ENCODE data around the gene RASGEF1C. TPM values are rescaled to one million over a fixed set of nuclear protein-coding genes. Genes with fewer than 3 reads are reported as not detected.

Gene RASGEF1C
- total RNA-seq, 1 experiment from 2014 or later, result 0.39 TPM

DNA sequence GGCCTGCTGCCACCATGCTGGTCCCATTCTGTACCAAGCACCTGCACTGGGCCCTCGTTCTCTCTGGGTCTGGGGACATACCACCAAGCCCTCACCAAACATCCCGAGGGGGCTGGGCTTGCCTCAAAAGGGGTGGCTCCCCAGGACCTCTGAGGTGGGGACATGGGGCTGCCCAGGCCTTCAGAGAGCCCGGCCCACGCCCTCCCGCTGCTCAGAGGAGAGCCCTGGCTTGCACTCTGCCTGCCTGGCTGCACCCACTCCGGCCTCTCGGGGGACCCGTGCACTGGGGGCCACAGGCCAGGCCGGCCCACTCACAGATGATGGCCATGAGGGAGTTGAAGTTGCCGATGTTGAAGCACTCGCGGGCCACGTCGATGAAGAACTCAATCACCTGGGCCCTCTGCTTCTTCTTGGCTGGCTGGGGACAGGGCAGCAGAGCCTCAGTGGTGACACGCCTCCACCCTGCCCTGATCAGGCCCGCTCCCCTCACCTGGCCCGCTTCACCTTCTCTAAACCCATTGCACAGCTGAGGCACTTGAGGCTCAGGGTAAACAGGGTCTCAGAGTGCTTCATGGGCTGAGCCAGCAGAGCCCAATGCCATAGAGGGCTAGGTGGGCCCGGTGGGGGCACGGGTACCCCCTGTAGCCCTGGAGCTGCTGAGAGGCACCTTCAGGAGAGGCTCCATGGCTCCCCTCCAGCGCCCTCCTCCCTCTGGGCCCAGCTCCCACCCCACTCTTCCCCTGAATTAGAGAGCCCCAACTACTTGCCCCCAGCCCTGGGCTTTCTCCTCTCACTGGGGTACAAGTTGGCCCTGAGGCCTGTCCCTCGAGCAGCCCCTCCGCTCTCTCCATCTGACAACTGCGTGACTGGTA, 89.7 kb downstream of the RASGEF1C start:
- DNase-seq (ENCODE audit: low spot score), result no peak

GRCh38 chr5:180118391-180118791, 90.6 kb downstream of the RASGEF1C start:
- DNase-seq (ENCODE audit: low spot score), result no peak

GRCh38 chr5:180117000-180117725, 91.8 kb downstream of the RASGEF1C start:
- no peak for DNase-seq (ENCODE audit: low spot score)

- no peak for DNase-seq (ENCODE audit: low spot score)
These were observed 92.7 kb downstream of the RASGEF1C start for GRCh38 chr5:180116077-180116999.

DNA sequence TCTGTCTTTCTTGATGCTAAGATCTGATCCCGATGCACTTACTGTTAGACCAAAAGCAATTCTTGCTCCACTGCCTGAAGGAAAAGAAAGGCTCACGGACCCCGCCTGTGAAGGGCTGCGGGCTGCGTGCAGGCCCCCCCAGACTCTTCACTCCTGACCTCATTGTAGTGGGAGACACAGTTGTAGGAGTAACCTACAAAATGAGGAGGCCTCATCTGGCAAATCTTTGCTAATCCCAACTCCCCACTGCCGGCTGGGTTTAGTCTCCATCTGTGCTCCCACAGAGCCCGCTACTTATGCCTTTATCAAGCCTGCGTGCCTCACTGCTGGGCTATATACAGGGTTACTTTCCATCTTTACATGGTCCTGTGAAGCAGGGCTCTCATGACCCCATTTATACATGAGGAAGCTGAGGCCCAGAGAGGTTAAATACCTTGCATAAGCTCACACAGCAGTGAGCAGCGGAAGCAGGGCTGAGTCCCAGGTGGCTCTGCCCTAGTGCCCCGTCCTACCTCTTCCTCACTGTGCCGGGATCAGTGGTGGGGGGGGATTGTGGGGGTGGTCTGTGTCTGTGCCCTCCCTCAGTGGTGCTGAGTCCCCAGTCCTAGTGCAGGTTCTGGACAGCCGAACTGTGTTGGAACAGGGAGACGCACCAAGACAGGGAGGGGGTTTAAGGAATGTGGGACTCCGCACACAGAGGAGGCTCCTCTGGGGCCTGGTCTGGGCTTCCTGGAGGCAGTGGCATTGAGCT, 93.5 kb downstream of the RASGEF1C start:
- DNase-seq (ENCODE audit: low spot score), result no peak

GRCh38 chr5:180114304-180115003, 94.6 kb downstream of the RASGEF1C start:
- no peak for DNase-seq (ENCODE audit: low spot score)

GRCh38 chr5:180113660-180114303, 95.2 kb downstream of the RASGEF1C start:
- no peak for DNase-seq (ENCODE audit: low spot score)

DNA sequence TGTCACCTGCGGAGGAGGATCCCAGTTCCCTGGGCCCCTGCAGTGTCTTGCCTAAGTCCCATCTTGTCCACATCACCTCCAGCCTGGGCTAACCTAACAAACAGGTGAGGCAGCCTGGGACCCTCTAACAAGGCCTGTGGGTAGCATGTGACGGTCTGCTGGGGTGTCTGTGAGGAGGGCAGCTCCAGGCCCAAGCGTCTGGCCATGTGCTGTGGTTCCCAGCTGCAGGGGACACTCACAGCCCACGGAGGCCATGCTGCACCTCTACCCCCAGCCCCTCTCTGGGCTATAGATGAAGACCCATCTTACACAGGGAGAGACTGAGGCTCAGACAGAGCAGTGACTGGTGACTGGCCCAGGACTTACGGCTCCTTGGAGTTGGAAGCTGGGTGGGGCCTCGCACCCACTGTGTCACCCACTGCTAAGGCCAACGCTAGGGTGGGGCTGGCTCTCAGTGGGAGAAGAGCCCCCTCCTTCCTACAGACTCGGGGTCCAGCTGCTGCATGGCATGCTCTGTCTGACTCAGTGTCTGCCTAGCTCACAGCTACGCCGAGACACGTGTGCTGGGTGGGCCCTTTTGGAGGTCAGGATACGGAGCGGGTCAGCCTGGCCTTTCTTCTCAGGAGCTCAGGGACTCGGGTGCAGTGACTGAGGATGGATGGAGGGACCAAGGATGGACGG, 96.7 kb downstream of the RASGEF1C start:
- DNase-seq (ENCODE audit: low spot score), result no peak

DNA sequence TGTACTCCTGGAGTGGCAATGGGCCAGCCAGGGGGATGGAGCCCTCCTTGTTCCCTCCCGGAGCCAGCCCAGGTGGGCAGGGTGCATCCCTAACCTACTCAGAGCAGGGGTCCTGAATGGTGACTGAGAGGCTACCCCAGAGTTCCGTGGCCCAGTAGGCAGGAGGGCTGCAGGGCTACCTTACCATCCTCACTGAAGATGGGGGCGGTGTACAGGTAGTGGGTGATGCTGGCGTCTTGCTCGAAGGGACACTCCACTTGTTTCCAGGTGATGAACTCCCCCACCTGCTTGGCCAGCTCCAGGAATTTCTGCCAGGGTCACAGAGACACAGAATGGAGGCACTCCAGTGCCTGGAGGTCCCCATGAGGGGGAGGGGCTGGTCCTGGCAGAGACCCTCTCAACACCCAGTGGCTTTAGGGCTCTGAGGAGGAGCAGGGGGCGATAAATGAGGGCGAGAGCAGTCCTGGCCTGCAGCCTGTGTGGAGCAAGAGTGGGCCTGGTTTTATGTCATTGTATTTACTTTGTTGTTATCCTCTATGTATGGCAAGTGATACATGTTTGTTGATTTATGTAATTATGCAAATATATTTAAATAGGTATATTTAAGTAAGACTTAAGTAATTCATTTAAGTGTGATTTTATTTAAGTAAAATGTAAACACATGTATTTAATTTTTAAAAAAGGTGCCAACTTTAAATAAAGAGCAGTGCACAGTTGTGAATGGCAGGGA, 97.6 kb downstream of the RASGEF1C start:
- no peak for DNase-seq (ENCODE audit: low spot score)

GRCh38 chr5:180109920-180110319, 99.1 kb downstream of the RASGEF1C start:
- DNase-seq (ENCODE audit: low spot score), result no peak

GRCh38 chr5:180107005-180107404, 102.0 kb downstream of the RASGEF1C start:
- no peak for DNase-seq (ENCODE audit: low spot score)

- no peak for DNase-seq (ENCODE audit: low spot score)
These were observed 103.1 kb downstream of the RASGEF1C start for GRCh38 chr5:180105827-180106312.

DNA sequence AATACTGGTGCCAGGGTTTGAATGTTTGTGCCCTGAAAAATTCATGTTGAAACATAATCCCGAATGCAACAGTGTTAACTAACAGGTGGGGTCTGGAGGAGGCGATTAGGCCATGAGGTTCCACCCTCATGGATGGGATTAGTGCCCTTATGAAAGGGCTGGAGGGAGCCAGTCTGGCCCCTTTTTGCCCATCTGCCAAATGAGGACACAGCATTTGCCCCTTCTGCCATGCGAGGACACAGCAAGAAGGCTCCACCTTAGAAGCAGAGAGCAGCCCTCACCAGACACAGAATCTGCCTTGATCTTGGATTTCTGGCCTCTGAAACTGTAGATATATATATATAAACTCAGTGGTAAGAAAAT, 104.9 kb downstream of the RASGEF1C start:
- DNase-seq (ENCODE audit: low spot score), result no peak

- no peak for DNase-seq (ENCODE audit: low spot score)
These were observed 105.4 kb downstream of the RASGEF1C start for GRCh38 chr5:180103487-180104167.

GRCh38 chr5:180102636-180103035, 106.4 kb downstream of the RASGEF1C start:
- no peak for DNase-seq (ENCODE audit: low spot score)

GRCh38 chr5:180101451-180102105, 107.4 kb downstream of the RASGEF1C start:
- no peak for DNase-seq (ENCODE audit: low spot score)

DNA sequence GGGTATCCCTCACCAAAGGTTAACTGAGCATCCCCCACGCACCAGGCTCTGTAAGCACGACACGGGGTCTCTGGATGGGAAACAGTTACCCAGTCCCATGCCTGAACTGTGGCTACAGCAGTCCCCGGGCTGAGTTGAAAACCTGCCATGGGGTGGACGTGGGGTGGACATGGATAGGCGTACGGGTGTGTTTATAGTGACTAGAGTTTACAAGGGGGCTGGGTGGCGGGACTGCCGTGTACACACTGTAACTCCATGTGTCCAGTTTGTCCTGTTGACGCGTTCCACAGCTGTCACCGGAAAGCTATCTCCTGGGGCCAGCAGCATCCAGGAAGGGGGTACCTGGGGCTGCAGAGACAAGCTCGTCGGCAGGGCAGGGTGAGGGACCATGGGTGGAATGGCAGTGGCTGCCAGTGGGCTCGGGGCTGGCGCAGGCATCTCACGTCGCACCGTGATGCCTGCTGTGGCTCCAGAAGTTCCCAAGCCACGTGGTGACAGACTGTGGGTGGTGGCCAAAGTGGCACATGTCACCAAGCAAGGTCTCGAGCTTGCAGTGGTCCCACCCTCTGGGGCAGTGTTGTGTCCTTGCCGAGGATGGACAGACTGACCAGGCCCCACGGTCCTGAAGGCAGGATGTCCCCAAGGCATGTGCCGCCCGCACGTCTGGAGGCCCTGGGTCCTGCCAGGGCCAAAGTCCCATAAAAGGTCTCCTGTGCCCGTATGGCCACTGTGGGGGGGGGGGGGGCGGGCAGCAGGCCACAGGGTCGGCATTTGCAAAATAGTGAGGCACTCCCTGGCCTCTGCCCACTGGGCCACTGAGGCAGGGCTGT, 108.2 kb downstream of the RASGEF1C start:
- no peak for DNase-seq (ENCODE audit: low spot score)
